AG04449 (cell line): ENCODE results near the gene PRLHR.
"Not testable (repeated sequence)": the region's sequence is repeated elsewhere in the genome, so short reads cannot be mapped to it uniquely, and the experiment has no call there.

Experiments
- CTCF ChIA-PET: fragments of 350-600 bp; formaldehyde crosslinking; extraction: SDS; loops from one replicate; lab custom pipeline; 2021; ENCODE audit warnings: antibody characterized with exemption; lab: Yijun Ruan, JAX
- POLR2A ChIA-PET: fragments of 400-600, 350-600 bp; formaldehyde crosslinking; extraction: SDS; loops from one replicate; lab custom pipeline; 2020; ENCODE audit warnings: antibody characterized with exemption, inconsistent platforms; lab: Yijun Ruan, JAX
- DNase-seq: peaks from one replicate; pipeline ENCODE4 v3.0.0-alpha.2; 2010; ENCODE audit warnings: low read depth, low spot score
- H3K4me3 ChIP-seq: 2 replicates; pipeline ENCODE4 v1.5.1; 2011; ENCODE audit warnings: low read depth, mild to moderate bottlenecking, control low read depth, low read length
- TF ChIP-seq, protein P1 (sequence below): IDR thresholded peaks from one replicate; pipeline ENCODE4 v1.5.1; 2011; ENCODE audit warnings: mild to moderate bottlenecking, moderate library complexity, low read length, control low read depth, inconsistent platforms; ENCODE audit not compliant: insufficient read depth; ENCODE audit errors: missing control alignments

PRLHR gene

DNA sequence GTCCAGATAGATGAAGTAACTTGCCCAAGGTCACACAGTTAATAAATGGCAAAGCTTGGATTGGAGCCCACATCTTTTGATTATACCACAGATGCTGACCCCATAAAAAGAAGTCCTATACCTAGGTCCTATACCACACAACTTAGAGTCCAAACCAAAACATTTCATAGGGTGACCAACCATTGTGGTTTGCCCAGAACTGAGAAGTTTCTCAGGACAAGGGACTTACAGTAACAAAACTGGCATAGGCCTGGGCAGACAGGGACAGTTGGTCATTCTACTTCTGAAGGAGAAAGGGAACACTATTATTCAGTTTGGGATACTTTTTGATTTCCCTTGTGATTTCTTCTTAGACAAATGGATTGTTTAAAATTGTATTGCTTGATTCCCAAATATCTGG, 32.9 kb upstream of the PRLHR start:
- ChIA-PET CTCF (interaction anchor here (0.7 to 2.1 kb wide), 2 partner anchors 92 to 258 kb away, joined by 3 to 4 read pairs; no protein-coding TSS in a partner anchor), POLR2A (no interaction called here)
- TF ChIP-seq, protein P1, sequence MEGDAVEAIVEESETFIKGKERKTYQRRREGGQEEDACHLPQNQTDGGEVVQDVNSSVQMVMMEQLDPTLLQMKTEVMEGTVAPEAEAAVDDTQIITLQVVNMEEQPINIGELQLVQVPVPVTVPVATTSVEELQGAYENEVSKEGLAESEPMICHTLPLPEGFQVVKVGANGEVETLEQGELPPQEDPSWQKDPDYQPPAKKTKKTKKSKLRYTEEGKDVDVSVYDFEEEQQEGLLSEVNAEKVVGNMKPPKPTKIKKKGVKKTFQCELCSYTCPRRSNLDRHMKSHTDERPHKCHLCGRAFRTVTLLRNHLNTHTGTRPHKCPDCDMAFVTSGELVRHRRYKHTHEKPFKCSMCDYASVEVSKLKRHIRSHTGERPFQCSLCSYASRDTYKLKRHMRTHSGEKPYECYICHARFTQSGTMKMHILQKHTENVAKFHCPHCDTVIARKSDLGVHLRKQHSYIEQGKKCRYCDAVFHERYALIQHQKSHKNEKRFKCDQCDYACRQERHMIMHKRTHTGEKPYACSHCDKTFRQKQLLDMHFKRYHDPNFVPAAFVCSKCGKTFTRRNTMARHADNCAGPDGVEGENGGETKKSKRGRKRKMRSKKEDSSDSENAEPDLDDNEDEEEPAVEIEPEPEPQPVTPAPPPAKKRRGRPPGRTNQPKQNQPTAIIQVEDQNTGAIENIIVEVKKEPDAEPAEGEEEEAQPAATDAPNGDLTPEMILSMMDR: no peak
- no peak overlapping the region for H3K4me3 ChIP-seq
- no peak for DNase-seq

DNA sequence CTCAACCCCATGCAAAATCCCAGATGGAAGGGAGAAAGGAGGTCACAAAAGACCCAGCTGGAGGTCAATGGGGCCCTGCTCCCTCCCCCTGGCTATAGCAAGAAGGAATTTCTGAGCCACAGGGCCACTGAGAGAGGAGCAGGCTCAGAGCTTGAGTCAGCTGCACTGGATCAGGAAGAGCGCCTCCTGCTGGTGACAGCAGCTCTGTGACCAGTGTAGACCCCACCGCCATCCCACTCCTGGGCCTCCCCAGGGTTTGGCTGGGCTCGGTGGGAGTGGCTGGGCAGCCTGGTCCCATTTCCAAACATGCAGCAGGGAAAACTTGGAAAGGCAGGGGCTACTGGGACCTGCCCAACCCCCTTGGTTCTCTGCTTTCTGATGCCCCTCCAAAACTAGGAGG, 31.5 kb upstream of the PRLHR start:
- ChIA-PET CTCF (no interaction called here), POLR2A (no interaction called here)
- DNase-seq: no peak
- H3K4me3 ChIP-seq: no peak overlapping the region
- TF ChIP-seq, protein P1: no peak

- no peak for DNase-seq
- POLR2A ChIA-PET: no interaction called here
- TF ChIP-seq, protein P1: no peak
- CTCF ChIA-PET: no interaction called here
- H3K4me3 ChIP-seq: no peak overlapping the region
These were observed 30.1 kb upstream of the PRLHR start for GRCh38 chr10:118625504-118625903.

GRCh38 chr10:118624747-118625146, 29.3 kb upstream of the PRLHR start:
- no peak for DNase-seq
- no peak overlapping the region for H3K4me3 ChIP-seq
- ChIA-PET POLR2A (no interaction called here), CTCF (no interaction called here)
- TF ChIP-seq, protein P1: no peak

DNA sequence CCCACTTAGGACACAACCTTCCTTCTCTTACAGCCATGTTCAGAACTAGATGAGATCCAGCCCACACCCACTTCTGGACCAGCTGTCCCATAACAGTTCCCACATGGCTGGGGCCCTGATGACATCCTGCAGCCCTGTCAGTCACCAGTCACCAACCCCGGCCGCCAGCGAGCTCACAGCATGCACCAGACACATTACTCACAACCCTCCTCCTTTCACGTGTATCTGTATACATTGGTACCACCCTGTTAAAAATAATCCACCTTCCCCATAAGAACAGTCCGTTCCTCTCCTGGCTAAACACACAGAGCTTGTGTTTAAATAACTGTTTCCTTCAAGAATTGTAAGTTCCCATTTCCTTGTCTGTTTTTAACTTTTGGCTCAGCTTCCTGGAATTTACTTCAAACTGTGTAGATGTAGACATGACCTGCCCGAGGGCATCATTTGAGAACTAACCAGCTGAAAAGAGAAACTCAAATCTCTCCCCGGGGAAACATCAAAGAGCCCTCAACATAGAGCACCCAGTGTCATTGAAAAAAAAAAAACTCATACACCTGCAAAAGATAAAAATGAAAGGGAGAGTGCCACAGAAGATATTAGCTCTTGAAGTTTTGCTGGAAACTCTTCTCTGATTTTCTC, 26.0 kb upstream of the PRLHR start:
- no peak for DNase-seq
- H3K4me3 ChIP-seq: no peak overlapping the region
- TF ChIP-seq, protein P1: no peak
- POLR2A ChIA-PET: no interaction called here
- CTCF ChIA-PET: no interaction called here

- DNase-seq, POLR2A ChIA-PET, H3K4me3 ChIP-seq: not testable (repeated sequence)
- CTCF ChIA-PET: interaction anchor here (1.1 kb wide), 1 partner anchor 46 kb away, joined by 3 read pairs; no protein-coding TSS in a partner anchor
These were observed 18.4 kb upstream of the PRLHR start for GRCh38 chr10:118613863-118614262.

GRCh38 chr10:118610577-118610976, 15.1 kb upstream of the PRLHR start:
- ChIA-PET CTCF (no interaction called here), POLR2A (no interaction called here)
- TF ChIP-seq, protein P1: no peak
- DNase-seq: no peak
- no peak overlapping the region for H3K4me3 ChIP-seq
